B cell (primary cell): ENCODE data around the gene NUBPL. TPM values are rescaled to one million over a fixed set of nuclear protein-coding genes. Genes with fewer than 3 reads are reported as not detected.
"Not testable (repeated sequence)": the region's sequence is repeated elsewhere in the genome, so short reads cannot be mapped to it uniquely, and the experiment has no call there.

Experiments
- ATAC-seq: fragments of 200-7000 bp; cut with Tn5 transposase; one replicate; pipeline ENCODE4 v1.10.0; 2021; ENCODE audit warnings: low read depth, mild to moderate bottlenecking, moderate number of reproducible peaks, moderate library complexity
- CTCF ChIA-PET: fragments of 350-600 bp; sonication (Branson Sonifier 250); formaldehyde crosslinking; loops from one replicate; lab custom pipeline; 2021; ENCODE audit warnings: antibody characterized with exemption, inconsistent platforms; lab: Charles Lee
- POLR2A ChIA-PET: fragments of 350-600 bp; sonication (Branson Sonifier 250); formaldehyde crosslinking; loops from one replicate; lab custom pipeline; 2021; ENCODE audit warnings: antibody characterized with exemption; lab: Charles Lee
- DNase-seq: peaks from one replicate; pipeline ENCODE4 v3.0.0; 2013
- H2AFZ ChIP-seq: 2 replicates; pipeline ENCODE4 v1.6.1; 2012; ENCODE audit warnings: mild to moderate bottlenecking, low read depth, low read length; ENCODE audit not compliant: insufficient read depth, poor library complexity, severe bottlenecking
- H3K27ac ChIP-seq, 2 donors: 1 replicate in 1 of 2; 2 replicates in 1 of 2; pipeline ENCODE4 v1.5.1; 2012 to 2013; ENCODE audit warnings: low read length in 2 of 2, mild to moderate bottlenecking in 2 of 2, moderate library complexity in 1 of 2
- H3K27me3 ChIP-seq, 4 experiments: fragments of 200-600 bp in 1 of 4; sonication (generic) in 1 of 4; replicated peaks in 1 of 4; 1 replicate in 2 of 4; 2 replicates in 2 of 4; pipeline versions ENCODE4 v1.6.1 to v1.7.0; 2013 to 2016; ENCODE audit warnings: low read length in 3 of 4, mild to moderate bottlenecking in 2 of 4, mixed read lengths in 1 of 4, moderate library complexity in 1 of 4; ENCODE audit not compliant: insufficient read depth in 4 of 4, control insufficient read depth in 3 of 4; ENCODE audit errors: control extremely low read depth in 1 of 4
- H3K36me3 ChIP-seq, 2 experiments: replicated peaks in 1 of 2; 1 replicate in 1 of 2; 2 replicates in 1 of 2; pipeline versions ENCODE4 v1.6.1 to v1.7.1; 2013; ENCODE audit warnings: low read length in 1 of 2; ENCODE audit not compliant: insufficient read depth in 2 of 2, control insufficient read depth in 1 of 2; ENCODE audit errors: control extremely low read depth in 1 of 2, extremely low read depth in 1 of 2
- H3K4me1 ChIP-seq, 2 donors: fragments of 200-600 bp in 1 of 2; sonication (generic) in 1 of 2; 1 replicate in 1 of 2; 2 replicates in 1 of 2; pipeline versions ENCODE4 v1.5.1 to v1.6.1; 2013 to 2017; ENCODE audit warnings: low read length in 2 of 2; ENCODE audit not compliant: control insufficient read depth in 2 of 2, insufficient read depth in 2 of 2
- H3K4me2 ChIP-seq: replicated peaks from 2 replicates; pipeline ENCODE3; 2012; ENCODE audit warnings: mild to moderate bottlenecking, low read depth, low read length; ENCODE audit not compliant: poor library complexity, severe bottlenecking
- H3K4me3 ChIP-seq, 5 experiments: fragments of 200-600 bp in 1 of 5; sonication (generic) in 1 of 5; 1 replicate in 3 of 5; 2 replicates in 2 of 5; pipeline versions ENCODE4 v1.5.1 to v1.7.0; 2011 to 2016; ENCODE audit warnings: low read length in 4 of 5, mild to moderate bottlenecking in 4 of 5, low read depth in 2 of 5, control low read depth in 1 of 5, moderate library complexity in 1 of 5; ENCODE audit not compliant: insufficient read depth in 1 of 5; ENCODE audit errors: control extremely low read depth in 1 of 5, extremely low read depth in 1 of 5
- H3K79me2 ChIP-seq: fragments of 200-600 bp; sonication (generic); one replicate; pipeline ENCODE4 v1.6.0; 2016; ENCODE audit warnings: low read length; ENCODE audit not compliant: control insufficient read depth, insufficient read depth
- H3K9ac ChIP-seq: fragments of 200-600 bp; sonication (generic); 2 replicates; pipeline ENCODE4 v1.6.1; 2017; ENCODE audit warnings: mild to moderate bottlenecking, low read length, moderate library complexity
- H3K9me3 ChIP-seq, 3 donors: one replicate each; pipeline versions ENCODE4 v1.6.1 to v1.7.1; 2013; ENCODE audit warnings: low read length in 2 of 3; ENCODE audit not compliant: control insufficient read depth in 2 of 3, insufficient read depth in 1 of 3; ENCODE audit errors: control extremely low read depth in 1 of 3
- H4K20me1 ChIP-seq: 2 replicates; pipeline ENCODE4 v1.6.0; 2012; ENCODE audit warnings: mild to moderate bottlenecking, low read length; ENCODE audit not compliant: insufficient read depth, control insufficient read depth, poor library complexity, severe bottlenecking
- H3K27ac Mint-ChIP-seq: one replicate; pipeline ENCODE4 v1.8.0; 2021; ENCODE audit warnings: mixed read lengths
- H3K27me3 Mint-ChIP-seq: one replicate; pipeline ENCODE4 v1.8.0; 2021; ENCODE audit warnings: mixed read lengths
- H3K4me1 Mint-ChIP-seq: one replicate; pipeline ENCODE4 v1.8.0; 2021; ENCODE audit warnings: mixed read lengths
- H3K4me3 Mint-ChIP-seq: one replicate; pipeline ENCODE4 v1.8.0; 2021; ENCODE audit warnings: mixed read lengths
- H3K9me3 Mint-ChIP-seq: one replicate; pipeline ENCODE4 v1.8.0; 2022; ENCODE audit warnings: mixed read lengths; ENCODE audit not compliant: insufficient read depth
- EZH2 ChIP-seq: IDR thresholded peaks from 2 replicates; pipeline ENCODE4 v1.6.1; 2012; ENCODE audit warnings: borderline replicate concordance, low read depth, mild to moderate bottlenecking, moderate library complexity, low read length; ENCODE audit not compliant: insufficient read depth, poor library complexity, severe bottlenecking
- WGBS: methylation state at CpG from one replicate; pipeline ENCODE4 v1.1.5; 2013; ENCODE audit warnings: missing lambda C conversion rate; ENCODE audit not compliant: insufficient coverage; 5-methylcytosine and 5-hydroxymethylcytosine counted together
- intact Hi-C: fragments of 100-400 bp; cut with micrococcal nuclease; formaldehyde crosslinking; loops from one replicate; pipeline ENCODE4 v1.10.0; 2022
- polyA plus RNA-seq: library from polyadenylated mRNA; depleted of rRNA; stranded (reverse); fragments of >200 nt; gene quantifications from 2 replicates; pipeline ENCODE4 v1.2.3, GENCODE V29; 2012
- total RNA-seq, 2 donors: library from RNA; stranded (reverse); fragments of 120-200 nt in 1 of 2; gene quantifications; 1 replicate in 1 of 2; 2 replicates in 1 of 2; pipeline versions ENCODE4 v1.2.3 to v1.2.4, GENCODE V29; 2013 to 2022
- TF ChIP-seq, protein P1 (sequence below): fragments of 200-600 bp; IDR thresholded peaks from one replicate; pipeline ENCODE4 v1.8.0; 2022; ENCODE audit warnings: antibody characterized with exemption, mild to moderate bottlenecking

Gene NUBPL
- total and polyA plus RNA-seq, 2 donors (not counting 1 experiment from before 2014, with no cell fraction given), result 1.9 to 14.2 TPM

DNA sequence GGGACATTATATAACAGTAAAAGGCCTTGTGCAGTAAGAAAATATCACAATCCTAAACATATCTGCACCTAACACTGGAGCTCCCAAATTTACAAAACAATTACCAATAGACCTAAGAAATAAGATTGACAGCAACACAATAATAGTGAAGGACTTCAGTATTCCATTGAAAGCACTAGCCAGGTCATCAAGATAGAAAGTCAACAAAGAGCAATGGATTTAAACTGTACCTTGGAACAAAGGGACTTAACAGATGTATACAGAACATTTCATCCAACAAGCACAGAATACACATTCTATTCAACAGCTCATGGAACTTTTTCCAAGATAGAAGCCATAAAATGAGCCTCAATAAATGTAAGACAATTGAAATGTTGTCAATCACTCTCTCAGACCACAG lies 306.4 kb downstream of the NUBPL start:
- Histone ChIP-seq H3K27me3 (no peaks in the 10 kb centered on the region), H3K27ac (no peak overlapping the region), H3K9me3 (peaks cover 0 to 11% (median 0%) of the 10 kb centered on the region in 3 donors), H3K79me2 (no peaks in the 10 kb centered on the region), H3K9ac (no peak overlapping the region), H3K4me1 (no peaks in the 10 kb centered on the region), H2AFZ (no peak overlapping the region), H3K4me3 (no peak overlapping the region), H3K4me2 (no peak overlapping the region), H3K36me3 (no peaks in the 10 kb centered on the region), H4K20me1 (no peaks in the 10 kb centered on the region)
- DNase-seq (no peak), ATAC-seq (no peak)
- Mint-ChIP-seq H3K4me1 (no peaks in the 10 kb centered on the region), H3K9me3 (peaks cover 17% of the 10 kb centered on the region), H3K27me3 (no peaks in the 10 kb centered on the region), H3K4me3 (no peak overlapping the region), H3K27ac (no peak overlapping the region)
- ChIA-PET POLR2A (no interaction called here), CTCF (no interaction called here)
- no peak for TF ChIP-seq EZH2
- TF ChIP-seq, protein P1, sequence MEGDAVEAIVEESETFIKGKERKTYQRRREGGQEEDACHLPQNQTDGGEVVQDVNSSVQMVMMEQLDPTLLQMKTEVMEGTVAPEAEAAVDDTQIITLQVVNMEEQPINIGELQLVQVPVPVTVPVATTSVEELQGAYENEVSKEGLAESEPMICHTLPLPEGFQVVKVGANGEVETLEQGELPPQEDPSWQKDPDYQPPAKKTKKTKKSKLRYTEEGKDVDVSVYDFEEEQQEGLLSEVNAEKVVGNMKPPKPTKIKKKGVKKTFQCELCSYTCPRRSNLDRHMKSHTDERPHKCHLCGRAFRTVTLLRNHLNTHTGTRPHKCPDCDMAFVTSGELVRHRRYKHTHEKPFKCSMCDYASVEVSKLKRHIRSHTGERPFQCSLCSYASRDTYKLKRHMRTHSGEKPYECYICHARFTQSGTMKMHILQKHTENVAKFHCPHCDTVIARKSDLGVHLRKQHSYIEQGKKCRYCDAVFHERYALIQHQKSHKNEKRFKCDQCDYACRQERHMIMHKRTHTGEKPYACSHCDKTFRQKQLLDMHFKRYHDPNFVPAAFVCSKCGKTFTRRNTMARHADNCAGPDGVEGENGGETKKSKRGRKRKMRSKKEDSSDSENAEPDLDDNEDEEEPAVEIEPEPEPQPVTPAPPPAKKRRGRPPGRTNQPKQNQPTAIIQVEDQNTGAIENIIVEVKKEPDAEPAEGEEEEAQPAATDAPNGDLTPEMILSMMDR, result no peak
- intact Hi-C loops, result no loop called here

DNA sequence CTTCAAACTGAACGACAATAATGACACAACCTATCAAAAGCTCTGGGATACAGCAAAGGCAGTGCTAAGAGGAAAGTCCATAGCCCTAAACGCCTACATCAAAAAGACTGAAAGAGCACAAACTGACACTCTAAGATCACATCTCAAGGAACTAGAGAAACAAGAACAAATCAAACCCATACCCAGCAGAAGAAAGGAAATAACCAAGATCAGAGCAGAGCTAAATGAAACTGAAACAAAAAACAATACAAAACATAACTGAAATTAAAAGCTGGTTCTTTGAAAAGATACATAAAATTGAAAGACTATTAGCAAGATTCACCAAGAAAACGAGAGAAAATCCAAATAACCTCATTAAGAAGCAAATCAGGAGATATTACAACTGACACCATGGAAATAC lies 306.9 kb downstream of the NUBPL start:
- H3K4me1 Mint-ChIP-seq, H3K36me3 ChIP-seq, H3K27me3 Mint-ChIP-seq, POLR2A ChIA-PET, H3K4me3 ChIP-seq, H3K4me3 Mint-ChIP-seq, CTCF ChIA-PET, H3K79me2 ChIP-seq, H3K9ac ChIP-seq, H3K4me2 ChIP-seq, H3K27ac Mint-ChIP-seq, H4K20me1 ChIP-seq, H3K27ac ChIP-seq, H2AFZ ChIP-seq, H3K27me3 ChIP-seq, intact Hi-C loops, ATAC-seq, H3K4me1 ChIP-seq, DNase-seq: not testable (repeated sequence)
- H3K9me3 Mint-ChIP-seq, result peaks cover 17% of the 10 kb centered on the region
- 100% methylated on average over 1 of the region's 3 CpGs for whole genome bisulfite sequencing
- H3K9me3 ChIP-seq, result peaks cover 0 to 11% (median 0%) of the 10 kb centered on the region in 3 donors
